AG20443 (cell line): ENCODE measurements around the gene SLC35F5.
"Not testable (repeated sequence)": the region's sequence is repeated elsewhere in the genome, so short reads cannot be mapped to it uniquely, and the experiment has no call there.

ENCODE experiments used
- DNase-seq: peaks from one replicate; pipeline ENCODE4 v3.0.0; 2012; ENCODE audit warnings: low spot score, mixed read lengths

The SLC35F5 gene

GRCh38 chr2:113756355-113757137, at the start of gene SLC35F5:
Gene SLC35F5, minus strand, starts transcription at chr2:113756642. Its CDS starts 233 bp downstream, at chr2:113756409.
- peak; percentile 96 for DNase-seq

- DNase-seq: peak; percentile 54
These were observed 42.9 kb upstream of the SLC35F5 start for GRCh38 chr2:113799375-113799774.

- DNase-seq: no peak
These were observed 40.8 kb upstream of the SLC35F5 start for GRCh38 chr2:113797237-113797636.

GRCh38 chr2:113796592-113797175, 40.2 kb upstream of the SLC35F5 start:
- DNase-seq: no peak

- DNase-seq: no peak
These were observed 39.0 kb upstream of the SLC35F5 start for GRCh38 chr2:113795405-113795920.

- DNase-seq: peak; percentile 17
These were observed 35.5 kb upstream of the SLC35F5 start for GRCh38 chr2:113791697-113792590.

GRCh38 chr2:113784823-113785744, 28.6 kb upstream of the SLC35F5 start:
- DNase-seq: peak; percentile 11

GRCh38 chr2:113780472-113780871, 24.0 kb upstream of the SLC35F5 start:
- no peak for DNase-seq

GRCh38 chr2:113777371-113777770, 20.9 kb upstream of the SLC35F5 start:
- no peak for DNase-seq

- DNase-seq: no peak
These were observed 20.5 kb upstream of the SLC35F5 start for GRCh38 chr2:113776949-113777348.

GRCh38 chr2:113774616-113775015, 18.2 kb upstream of the SLC35F5 start:
- DNase-seq: not testable (repeated sequence)

- no peak for DNase-seq
These were observed 14.5 kb upstream of the SLC35F5 start for GRCh38 chr2:113770929-113771328.

- DNase-seq: no peak
These were observed 13.1 kb upstream of the SLC35F5 start for GRCh38 chr2:113769555-113769954.

GRCh38 chr2:113768770-113769169, 12.3 kb upstream of the SLC35F5 start:
- peak; percentile 36 for DNase-seq

GRCh38 chr2:113767811-113768460, 11.5 kb upstream of the SLC35F5 start:
- DNase-seq: no peak

GRCh38 chr2:113765276-113765675, 8.8 kb upstream of the SLC35F5 start:
- DNase-seq: no peak

GRCh38 chr2:113762377-113763118, 6.1 kb upstream of the SLC35F5 start:
- DNase-seq: peak; percentile 64

- DNase-seq: peak; percentile 9
These were observed 4.0 kb upstream of the SLC35F5 start for GRCh38 chr2:113760400-113760799.

- DNase-seq: no peak
These were observed 756 bp upstream of the SLC35F5 start for GRCh38 chr2:113757138-113757657.
